ENCODE data around the gene RNU1-1. TPM values are rescaled to one million over a fixed set of nuclear protein-coding genes. Genes with fewer than 3 reads are reported as not detected.
A peak's percentile ranks its signal among the peaks of the same experiment; 100 is the strongest.
"Not testable (repeated sequence)": the region's sequence is repeated elsewhere in the genome, so short reads cannot be mapped to it uniquely, and the experiment has no call there.

RNU1-1 gene
- polyA plus RNA-seq, 1 of the 3 experiments (the other 2 are of a cell fraction) = not detected

- Histone ChIP-seq H3K36me3 (replicated peaks in 1 of 2; ENCODE audit: control insufficient read depth in 1 of 2, insufficient read depth in 2 of 2, low read length in 1 of 2) (no peaks in the 10 kb centered on the region), H3F3A (replicated peaks; ENCODE audit: insufficient read depth) (no peaks in the 10 kb centered on the region), H3K4me3 (ENCODE audit: low read depth in 2 of 2, low read length in 1 of 2) (peak overlapping the region; percentile 80 to 86), H3K4me2 (peak overlapping the region; percentile 94), H3K27ac (ENCODE audit: low read depth in 2 of 2, low read length in 1 of 2) (peak overlapping the region; percentile 41 to 81; a peak in 3 of 4 replicates), H3K27me3 (ENCODE audit: insufficient read depth) (no peaks in the 10 kb centered on the region), H4K20me1 (ENCODE audit: insufficient read depth) (no peaks in the 10 kb centered on the region; the same call in 1 of the 2 replicates), H3K4me1 (ENCODE audit: control insufficient read depth in 1 of 2, insufficient read depth in 2 of 2, low read depth in 1 of 2, low read length in 1 of 2) (no peaks in the 10 kb centered on the region; a peak in 1 of 4 replicates), H3K9ac (peak overlapping the region; percentile 85), H2AFZ (ENCODE audit: low read depth) (peak overlapping the region; percentile 51; the same call in 1 of the 2 replicates), H3K9me3 (no peaks in the 10 kb centered on the region), H3K9me2 (no peaks in the 10 kb centered on the region), H3K79me2 (ENCODE audit: insufficient read depth) (peaks cover 40% of the 10 kb centered on the region)
- POLR2A ChIA-PET = interaction anchor here (1.1 kb wide), 1 partner anchor 58 kb away, joined by 3 read pairs; the partner anchor contains the start of gene NECAP2
- WGBS (ENCODE audit: low lambda C conversion rate) = no CpG with 5 or more reads among the region's 108 CpGs
- DNase-seq = peak; percentile 98
- CTCF ChIA-PET = interaction anchor here (0.7 to 2.0 kb wide), 2 partner anchors 59 to 106 kb away, joined by 3 to 6 read pairs; partner anchors contain the start of gene NECAP2
- peak; percentile 29; the same call in 1 of the 2 replicates for TF ChIP-seq GABPA (IDR thresholded peaks at IDR 0.05; ENCODE audit: low read depth)
- 0 out of 2 replicates have a peak, but pooled peaks have one; percentile 23 for TF ChIP-seq TAF1 (IDR thresholded peaks at IDR 0.05; ENCODE audit: borderline replicate concordance, low read depth, low read length)
- TF ChIP-seq FOXM1 (IDR thresholded peaks at IDR 0.05; ENCODE audit: low read depth) = no peak
- TF ChIP-seq NRF1 (IDR thresholded peaks at IDR 0.05; ENCODE audit: low read depth, low read length) = peak; percentile 65
- TF ChIP-seq CTCF (IDR thresholded peaks at IDR 0.05) = 0 out of 2 replicates have a peak, but pooled peaks have one; percentile 14
- no peak for TF ChIP-seq YY1 (IDR thresholded peaks at IDR 0.05; ENCODE audit: low read depth)
- TF ChIP-seq FOSL2 (IDR thresholded peaks at IDR 0.05; ENCODE audit: borderline replicate concordance, low read depth) = no peak
- no peak for TF ChIP-seq EP300 (IDR thresholded peaks at IDR 0.05; ENCODE audit: borderline replicate concordance in 1 of 2, low read depth in 1 of 2, low read length in 1 of 2)
- TF ChIP-seq MAX (IDR thresholded peaks at IDR 0.05; ENCODE audit: low read depth) = peak; percentile 32; the same call in 1 of the 2 replicates
- no peak for TF ChIP-seq RXRA (IDR thresholded peaks at IDR 0.05; ENCODE audit: borderline replicate concordance, low read depth)
- no peak for TF ChIP-seq TCF12 (IDR thresholded peaks at IDR 0.05)
- TF ChIP-seq USF1 (IDR thresholded peaks at IDR 0.05; ENCODE audit: borderline replicate concordance, low read depth) = no peak
- peak; percentile 50 for TF ChIP-seq CHD2 (IDR thresholded peaks at IDR 0.05; ENCODE audit: low read length, partially characterized antibody)
- no peak for TF ChIP-seq FOXJ3 (CRISPR knock-in tag; IDR thresholded peaks at IDR 0.05)
- TF ChIP-seq JUND (IDR thresholded peaks at IDR 0.05) = no peak
- no peak for TF ChIP-seq PBX3 (IDR thresholded peaks at IDR 0.05)
- no peak for TF ChIP-seq SMC3 (IDR thresholded peaks at IDR 0.05; ENCODE audit: low read depth, low read length)
- no peak for TF ChIP-seq ZBTB33 (IDR thresholded peaks at IDR 0.05; ENCODE audit: borderline replicate concordance, low read depth)
- no peak for TF ChIP-seq MEF2A (IDR thresholded peaks at IDR 0.05; ENCODE audit: borderline replicate concordance, low read depth)
Measured at GRCh38 chr1:16498573-16499413, 15.3 kb downstream of the RNU1-1 start.

- DNase-seq; H3K27ac ChIP-seq (ENCODE audit: low read depth in 2 of 2, low read length in 1 of 2); POLR2A ChIA-PET; H4K20me1 ChIP-seq (ENCODE audit: insufficient read depth); H3F3A ChIP-seq (replicated peaks; ENCODE audit: insufficient read depth); H3K9me3 ChIP-seq; H3K9me2 ChIP-seq; H3K4me1 ChIP-seq (ENCODE audit: control insufficient read depth in 1 of 2, insufficient read depth in 2 of 2, low read depth in 1 of 2, low read length in 1 of 2); H2AFZ ChIP-seq (ENCODE audit: low read depth); H3K36me3 ChIP-seq (replicated peaks in 1 of 2; ENCODE audit: control insufficient read depth in 1 of 2, insufficient read depth in 2 of 2, low read length in 1 of 2); H3K27me3 ChIP-seq (ENCODE audit: insufficient read depth): not testable (repeated sequence)
- H3K79me2 ChIP-seq (ENCODE audit: insufficient read depth) = peaks cover 46% of the 10 kb centered on the region
- H3K9ac ChIP-seq = peak overlapping the region; percentile 85
- WGBS (ENCODE audit: low lambda C conversion rate) = 29% methylated on average over 9 of the region's 10 CpGs
- H3K4me3 ChIP-seq (ENCODE audit: low read depth in 2 of 2, low read length in 1 of 2) = peak overlapping the region; percentile 80 to 86
- CTCF ChIA-PET = interaction anchor here (2.0 kb wide), 1 partner anchor 58 kb away, joined by 6 read pairs; the partner anchor contains the start of gene NECAP2
- H3K4me2 ChIP-seq = peak overlapping the region; percentile 93
Measured at GRCh38 chr1:16498047-16498446, 16.0 kb downstream of the RNU1-1 start.
